ENCODE results near the gene SLC8A1.

- no peak for TF ChIP-seq EZH2 (IDR thresholded peaks at IDR 0.05; ENCODE audit: low read length, missing control alignments)
- TF ChIP-seq CTCF (conservative IDR thresholded peaks at IDR 0.05 in 1 of 2, IDR thresholded peaks at IDR 0.05 in 1 of 2; ENCODE audit: low read depth in 1 of 2, low read length in 2 of 2) = no peak
Measured at GRCh38 chr2:40120957-40121356, 330.9 kb downstream of the SLC8A1 start.
